H9 (cell line): ENCODE data around the gene EYA4. TPM values are rescaled to one million over a fixed set of nuclear protein-coding genes. Genes with fewer than 3 reads are reported as not detected.

Experiments
- DNase-seq: peaks from one replicate; pipeline ENCODE4 v3.0.0-alpha.2; 2017
- H2AFZ ChIP-seq: one replicate; pipeline ENCODE4 v1.6.1; 2013; ENCODE audit warnings: mild to moderate bottlenecking, low read length, control low read depth, moderate library complexity
- H2AK5ac ChIP-seq: 2 replicates; pipeline ENCODE4 v1.6.1; 2013; ENCODE audit warnings: low read length, control low read depth, mixed read lengths; ENCODE audit not compliant: insufficient read length
- H2BK120ac ChIP-seq: one replicate; pipeline ENCODE4 v1.6.1; 2013; ENCODE audit warnings: low read depth, mild to moderate bottlenecking, low read length, control low read depth, inconsistent platforms; ENCODE audit not compliant: poor library complexity, severe bottlenecking
- H2BK12ac ChIP-seq: 2 replicates; pipeline ENCODE4 v1.6.1; 2013; ENCODE audit warnings: low read length, control low read depth, mixed read lengths, low read depth; ENCODE audit not compliant: insufficient read length
- H2BK15ac ChIP-seq: 2 replicates; pipeline ENCODE4 v1.6.1; 2013; ENCODE audit warnings: low read depth, low read length, control low read depth
- H2BK20ac ChIP-seq: one replicate; pipeline ENCODE4 v1.6.1; 2013; ENCODE audit warnings: low read depth, mild to moderate bottlenecking, low read length, control low read depth, inconsistent platforms; ENCODE audit not compliant: poor library complexity, severe bottlenecking
- H2BK5ac ChIP-seq: 2 replicates; pipeline ENCODE4 v1.6.1; 2013; ENCODE audit warnings: low read length, control low read depth, mixed read lengths; ENCODE audit not compliant: insufficient read length
- H3K14ac ChIP-seq: 2 replicates; pipeline ENCODE4 v1.6.1; 2013; ENCODE audit warnings: low read length, control low read depth; ENCODE audit not compliant: insufficient read depth
- H3K18ac ChIP-seq: 2 replicates; pipeline ENCODE4 v1.6.1; 2013; ENCODE audit warnings: low read depth, mild to moderate bottlenecking, mixed read lengths, low read length, control low read depth; ENCODE audit not compliant: insufficient read length
- H3K23ac ChIP-seq: 2 replicates; pipeline ENCODE4 v1.6.1; 2013; ENCODE audit warnings: low read length, control low read depth, mixed read lengths, low read depth; ENCODE audit not compliant: insufficient read length
- H3K23me2 ChIP-seq: 2 replicates; pipeline ENCODE4 v1.6.1; 2013; ENCODE audit warnings: low read depth, mild to moderate bottlenecking, mixed read lengths, low read length, control low read depth; ENCODE audit not compliant: insufficient read length, poor library complexity, severe bottlenecking
- H3K27ac ChIP-seq: 2 replicates; pipeline ENCODE4 v1.5.1; 2013; ENCODE audit warnings: low read length, control low read depth, mixed read lengths, low read depth; ENCODE audit not compliant: insufficient read length
- H3K27me3 ChIP-seq: 2 replicates; pipeline ENCODE4 v1.6.1; 2013; ENCODE audit warnings: low read length, control low read depth, inconsistent platforms; ENCODE audit not compliant: insufficient read depth
- H3K4ac ChIP-seq: 2 replicates; pipeline ENCODE4 v1.6.1; 2013; ENCODE audit warnings: low read depth, mild to moderate bottlenecking, control low read depth, inconsistent platforms, low read length, moderate library complexity
- H3K4me1 ChIP-seq: 2 replicates; pipeline ENCODE4 v1.6.1; 2013; ENCODE audit warnings: low read length, control low read depth, inconsistent platforms; ENCODE audit not compliant: insufficient read depth
- H3K4me2 ChIP-seq: 2 replicates; pipeline ENCODE4 v1.6.1; 2013; ENCODE audit warnings: low read length, control low read depth, mixed read lengths; ENCODE audit not compliant: insufficient read length, insufficient read depth
- H3K56ac ChIP-seq: 2 replicates; pipeline ENCODE4 v1.6.1; 2013; ENCODE audit warnings: low read depth, mild to moderate bottlenecking, mixed read lengths, low read length, control low read depth; ENCODE audit not compliant: insufficient read length
- H3K79me1 ChIP-seq: 2 replicates; pipeline ENCODE4 v1.6.1; 2013; ENCODE audit warnings: low read depth, mild to moderate bottlenecking, moderate library complexity, low read length, control low read depth, inconsistent platforms; ENCODE audit not compliant: insufficient read depth, poor library complexity, severe bottlenecking
- H3K79me2 ChIP-seq: 2 replicates; pipeline ENCODE4 v1.6.1; 2013; ENCODE audit warnings: low read length, control low read depth, inconsistent platforms; ENCODE audit not compliant: insufficient read depth
- H3K9ac ChIP-seq: 2 replicates; pipeline ENCODE4 v1.6.1; 2013; ENCODE audit warnings: low read length, control low read depth, mixed read lengths; ENCODE audit not compliant: insufficient read length; ENCODE audit errors: extremely low read depth
- H3K9me3 ChIP-seq: one replicate; pipeline ENCODE4 v1.6.1; 2013; ENCODE audit warnings: low read depth, low read length, inconsistent platforms; ENCODE audit not compliant: control insufficient read depth
- H3T11ph ChIP-seq: one replicate; pipeline ENCODE4 v1.6.1; 2013; ENCODE audit warnings: mild to moderate bottlenecking, low read length, control low read depth, inconsistent platforms
- H4K20me1 ChIP-seq: one replicate; pipeline ENCODE4 v1.6.1; 2013; ENCODE audit not compliant: control insufficient read depth, insufficient read length, insufficient read depth
- H4K5ac ChIP-seq: 2 replicates; pipeline ENCODE4 v1.6.1; 2013; ENCODE audit warnings: low read depth, mild to moderate bottlenecking, mixed read lengths, low read length, control low read depth; ENCODE audit not compliant: insufficient read length
- H4K8ac ChIP-seq: replicated peaks from 2 replicates; pipeline ENCODE4 v1.6.1; 2013; ENCODE audit warnings: low read length, control low read depth, mixed read lengths, low read depth; ENCODE audit not compliant: insufficient read length
- H4K91ac ChIP-seq: 2 replicates; pipeline ENCODE4 v1.6.1; 2013; ENCODE audit warnings: low read depth, mild to moderate bottlenecking, moderate library complexity, mixed read lengths, low read length, control low read depth; ENCODE audit not compliant: insufficient read length
- H3K27ac Mint-ChIP-seq, 3 experiments: 2 replicates in 2 of 3; 3 replicates in 1 of 3; pipeline ENCODE4 v1.8.0; 2020 to 2021; ENCODE audit warnings: mixed read lengths in 3 of 3, mild to moderate bottlenecking in 1 of 3, moderate library complexity in 1 of 3
- H3K27me3 Mint-ChIP-seq: 2 replicates; pipeline ENCODE4 v1.8.0; 2021; ENCODE audit warnings: low read depth, mild to moderate bottlenecking, moderate library complexity, mixed read lengths
- H3K36me3 Mint-ChIP-seq, 3 experiments: 2 replicates in 2 of 3; 3 replicates in 1 of 3; pipeline ENCODE4 v1.8.0; 2020 to 2021; ENCODE audit warnings: low read depth in 3 of 3, mixed read lengths in 3 of 3; ENCODE audit not compliant: insufficient read depth in 1 of 3
- H3K4me1 Mint-ChIP-seq, 2 experiments: 2 replicates each; pipeline ENCODE4 v1.8.0; 2020; ENCODE audit warnings: mixed read lengths in 2 of 2
- H3K4me3 Mint-ChIP-seq, 2 experiments: 2 replicates in 1 of 2; 3 replicates in 1 of 2; pipeline ENCODE4 v1.8.0; 2020 to 2021; ENCODE audit warnings: mild to moderate bottlenecking in 2 of 2, mixed read lengths in 2 of 2, moderate library complexity in 1 of 2
- H3K9me3 Mint-ChIP-seq, 2 experiments: 2 replicates in 1 of 2; 3 replicates in 1 of 2; pipeline ENCODE4 v1.8.0; 2020; ENCODE audit warnings: mild to moderate bottlenecking in 2 of 2, mixed read lengths in 2 of 2, moderate library complexity in 1 of 2
- CTCF ChIP-seq: fragments of 200-600 bp; sonication (generic); conservative IDR thresholded peaks from 3 replicates; pipeline ENCODE4 v1.8.0; 2021; ENCODE audit warnings: antibody characterized with exemption, mild to moderate bottlenecking
- WGBS: extraction: QIAGEN DNeasy Blood & Tissue Kit; methylation state at CpG from one replicate; pipeline ENCODE4 v1.1.7; 2013; ENCODE audit warnings: missing lambda C conversion rate, low lambda C conversion rate, mixed read lengths; ENCODE audit not compliant: insufficient read length; ENCODE audit errors: extremely low coverage; 5-methylcytosine and 5-hydroxymethylcytosine counted together
- total RNA-seq: library from RNA; stranded (reverse); gene quantifications from 2 replicates; pipeline ENCODE4 v1.2.1, GENCODE V29; 2021

EYA4 gene
- total RNA-seq, 1 experiment from 2014 or later = 0.26 TPM

DNA sequence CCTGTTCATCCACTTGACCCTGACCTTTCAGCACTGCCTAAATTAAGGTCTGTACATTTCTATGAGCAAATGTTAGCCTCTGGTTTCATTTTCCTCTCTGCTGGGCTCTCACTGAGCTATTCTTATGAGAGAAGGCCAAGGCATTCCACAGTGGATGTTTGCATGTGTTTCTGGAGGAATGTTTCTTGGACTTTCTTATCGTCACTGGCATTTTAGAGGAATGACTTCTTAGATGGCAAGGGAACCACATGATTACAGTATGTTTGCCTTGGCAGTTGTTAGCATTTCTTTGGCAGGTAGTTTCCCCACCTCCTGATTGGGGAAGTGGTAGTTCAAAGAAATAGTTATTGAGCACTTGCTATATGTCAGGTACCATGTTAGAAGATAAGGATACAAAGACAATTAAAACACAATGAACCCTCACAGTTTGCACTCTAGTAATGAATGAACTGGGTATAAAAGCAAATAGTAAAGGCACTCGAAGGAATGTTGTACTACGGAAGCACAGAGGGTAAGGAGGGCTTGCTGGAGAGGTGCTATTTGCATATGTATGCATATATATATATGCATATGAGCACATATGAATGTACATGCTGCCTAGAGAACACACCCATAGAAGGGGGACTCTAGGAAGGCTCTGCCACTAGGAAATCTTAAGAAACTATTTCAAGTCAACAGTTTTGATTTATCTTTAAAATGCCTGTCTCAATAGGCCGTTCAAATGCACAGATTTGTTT, 307.4 kb downstream of the EYA4 start:
- Histone ChIP-seq H2BK120ac (no peak overlapping the region), H3K79me1 (no peaks in the 10 kb centered on the region), H2BK12ac (no peak overlapping the region), H2BK5ac (no peak overlapping the region), H3K27ac (no peak overlapping the region), H4K20me1 (no peaks in the 10 kb centered on the region), H3K79me2 (no peaks in the 10 kb centered on the region), H3K9me3 (no peaks in the 10 kb centered on the region), H3K4me2 (no peak overlapping the region), H3K56ac (no peak overlapping the region), H2AK5ac (no peak overlapping the region), H2AFZ (no peak overlapping the region), H4K5ac (no peak overlapping the region), H3T11ph (no peak overlapping the region), H4K91ac (no peak overlapping the region), H2BK20ac (no peak overlapping the region), H4K8ac (no peak overlapping the region), H3K14ac (no peak overlapping the region), H3K23ac (no peak overlapping the region), H3K23me2 (no peaks in the 10 kb centered on the region), H2BK15ac (no peak overlapping the region), H3K27me3 (no peaks in the 10 kb centered on the region), H3K18ac (no peak overlapping the region), H3K4me1 (peaks cover 3% of the 10 kb centered on the region; the same call in 1 of the 2 replicates), H3K9ac (no peak overlapping the region), H3K4ac (no peak overlapping the region)
- H3K27me3 Mint-ChIP-seq = no peaks in the 10 kb centered on the region
- peak overlapping the region in 2 of 3 experiments; percentile 44 to 71; a peak in 2 of 7 replicates for H3K27ac Mint-ChIP-seq
- peak overlapping the region in 1 of 2 experiments; percentile 5; a peak in 1 of 5 replicates for H3K4me3 Mint-ChIP-seq
- no CpG with 5 or more reads among the region's 4 CpGs for WGBS
- no peaks in the 10 kb centered on the region; a peak in 1 of 7 replicates for H3K36me3 Mint-ChIP-seq
- no peak for TF ChIP-seq CTCF
- no peak for DNase-seq
- H3K9me3 Mint-ChIP-seq = no peaks in the 10 kb centered on the region
- H3K4me1 Mint-ChIP-seq = peaks cover 28 to 30% of the 10 kb centered on the region in 2 experiments
